Measurements from ENCODE around the gene E2F4. TPM values are rescaled to one million over a fixed set of nuclear protein-coding genes. Genes with fewer than 3 reads are reported as not detected.

E2F4 gene
- total and polyA plus RNA-seq, 3 experiments from 2014 or later: 86.0 to 139 (median 137) TPM

DNA sequence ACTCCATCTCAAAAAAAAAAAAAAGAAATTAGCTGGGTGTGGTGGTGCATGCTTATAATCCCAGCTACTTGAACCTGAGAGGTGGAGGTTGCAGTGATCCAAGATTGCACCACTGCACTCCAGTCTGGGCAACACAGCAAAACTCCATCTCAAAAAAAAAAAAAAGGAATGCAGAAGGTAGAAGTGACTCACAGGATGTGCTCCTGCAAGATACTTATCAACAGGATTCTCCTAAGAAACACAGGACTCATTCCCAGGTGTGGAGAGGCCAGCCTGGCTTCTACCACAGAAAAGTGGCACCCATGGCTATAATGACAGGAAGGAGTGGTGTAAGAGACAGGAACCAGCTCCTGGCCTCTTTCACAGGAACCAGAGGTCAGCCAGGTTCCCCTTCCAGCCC lies 20.8 kb downstream of the E2F4 start:
- Histone ChIP-seq H3K4me3 (ENCODE audit: low read length) (no peak overlapping the region), H3K9me3 (ENCODE audit: low read length) (no peaks in the 10 kb centered on the region), H3K27ac (ENCODE audit: low read depth, low read length) (no peak overlapping the region), H3K36me3 (ENCODE audit: insufficient read depth, low read length) (no peaks in the 10 kb centered on the region), H3K4me1 (ENCODE audit: insufficient read depth, low read length) (no peaks in the 10 kb centered on the region), H3K27me3 (ENCODE audit: insufficient read depth, low read length, poor library complexity, severe bottlenecking) (no peaks in the 10 kb centered on the region)
- Mint-ChIP-seq H3K27ac (no peak overlapping the region), H3K36me3 (peaks cover 0 to 5% (median 5%) of the 10 kb centered on the region in 3 donors), H3K4me3 (no peak overlapping the region), H3K4me1 (no peaks in the 10 kb centered on the region), H3K9me3 (no peaks in the 10 kb centered on the region), H3K27me3 (peaks cover 0 to 2% of the 10 kb centered on the region in 2 donors)
- CTCF ChIA-PET: no interaction called here
- no peak for DNase-seq
- POLR2A ChIA-PET: no interaction called here

DNA sequence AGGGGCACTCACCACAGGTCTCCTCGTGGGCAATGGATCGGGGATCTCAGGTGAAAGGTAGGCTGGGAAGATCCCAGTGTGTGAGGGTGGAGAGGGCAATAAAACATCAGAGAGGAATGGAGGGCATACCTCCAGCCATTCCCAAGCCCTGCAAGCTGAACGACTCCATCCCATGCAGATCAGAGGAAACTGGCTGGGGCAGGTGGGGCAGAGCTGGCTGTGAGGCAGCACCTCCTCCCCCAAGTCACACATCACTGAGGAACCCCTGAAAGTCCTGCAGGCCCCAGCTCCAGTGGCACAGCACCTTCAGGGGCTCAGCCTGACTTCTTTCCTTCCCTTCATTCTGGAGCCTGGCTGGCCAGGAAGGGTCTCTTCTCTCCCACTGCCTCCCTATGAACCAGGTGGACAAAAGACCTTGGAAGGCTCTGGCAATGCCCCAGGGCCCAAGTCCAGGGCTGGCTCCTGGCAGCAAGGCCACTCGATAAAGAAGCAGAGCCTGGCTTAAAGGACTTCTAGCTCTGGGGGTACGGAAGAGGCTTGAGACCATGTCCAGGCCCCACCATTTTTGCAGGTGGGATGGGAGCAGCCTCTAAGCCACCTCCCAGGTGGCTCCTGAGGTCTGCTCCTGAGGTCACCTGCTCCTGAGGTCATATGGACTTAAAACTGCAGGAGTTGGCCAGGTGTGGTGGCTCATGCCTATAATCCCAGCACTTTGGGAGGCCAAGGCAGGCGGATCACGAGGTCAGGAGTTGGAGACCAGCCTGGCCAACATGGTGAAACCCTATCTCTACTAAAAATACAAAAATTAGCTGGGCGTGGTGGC lies 21.5 kb downstream of the E2F4 start:
- no peak overlapping the region for H3K27ac ChIP-seq (ENCODE audit: low read depth, low read length)
- ChIA-PET CTCF (no interaction called here), POLR2A (no interaction called here)
- no peaks in the 10 kb centered on the region for H3K4me1 ChIP-seq (ENCODE audit: insufficient read depth, low read length)
- H3K9me3 ChIP-seq (ENCODE audit: low read length): no peaks in the 10 kb centered on the region
- H3K27me3 Mint-ChIP-seq: peaks cover 0 to 2% of the 10 kb centered on the region in 2 donors
- no peaks in the 10 kb centered on the region for H3K4me1 Mint-ChIP-seq
- no peaks in the 10 kb centered on the region for H3K27me3 ChIP-seq (ENCODE audit: insufficient read depth, low read length, poor library complexity, severe bottlenecking)
- peaks cover 0 to 7% (median 5%) of the 10 kb centered on the region in 3 donors for H3K36me3 Mint-ChIP-seq
- H3K27ac Mint-ChIP-seq: no peak overlapping the region
- no peak overlapping the region for H3K4me3 ChIP-seq (ENCODE audit: low read length)
- no peaks in the 10 kb centered on the region for H3K36me3 ChIP-seq (ENCODE audit: insufficient read depth, low read length)
- no peak overlapping the region for H3K4me3 Mint-ChIP-seq
- no peak for DNase-seq
- H3K9me3 Mint-ChIP-seq: no peaks in the 10 kb centered on the region

DNA sequence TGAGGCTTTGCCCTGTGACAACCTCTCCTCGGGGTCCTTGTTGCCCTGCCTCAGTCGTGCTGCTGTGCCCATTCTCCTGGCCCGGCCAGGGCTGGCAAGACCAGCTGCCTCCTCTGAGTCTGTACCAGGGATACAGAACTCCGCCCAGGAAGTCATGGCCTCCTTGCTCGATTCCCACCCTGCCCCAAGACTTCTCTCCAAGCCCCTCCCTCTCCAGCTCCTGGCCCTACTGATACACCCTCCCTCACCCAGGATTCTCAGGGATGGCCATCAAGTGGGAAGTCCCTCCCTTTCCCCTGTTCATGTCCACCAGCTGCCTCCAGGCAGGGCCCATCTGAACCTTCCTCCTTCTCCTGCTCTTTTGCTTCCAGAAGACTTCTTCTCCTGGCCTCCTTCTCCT lies 23.8 kb downstream of the E2F4 start:
- DNase-seq: no peak
- Histone ChIP-seq H3K36me3 (ENCODE audit: insufficient read depth, low read length) (no peaks in the 10 kb centered on the region), H3K27me3 (ENCODE audit: insufficient read depth, low read length, poor library complexity, severe bottlenecking) (no peaks in the 10 kb centered on the region), H3K4me3 (ENCODE audit: low read length) (no peak overlapping the region), H3K9me3 (ENCODE audit: low read length) (no peaks in the 10 kb centered on the region), H3K27ac (ENCODE audit: low read depth, low read length) (no peak overlapping the region), H3K4me1 (ENCODE audit: insufficient read depth, low read length) (no peaks in the 10 kb centered on the region)
- peaks cover 0 to 2% of the 10 kb centered on the region in 2 donors for H3K27me3 Mint-ChIP-seq
- no peaks in the 10 kb centered on the region for H3K4me1 Mint-ChIP-seq
- peaks cover 0 to 10% (median 7%) of the 10 kb centered on the region in 3 donors for H3K36me3 Mint-ChIP-seq
- peak overlapping the region in 1 of 8 donors; percentile 38 for H3K27ac Mint-ChIP-seq
- no peak overlapping the region for H3K4me3 Mint-ChIP-seq
- CTCF ChIA-PET: no interaction called here
- POLR2A ChIA-PET: no interaction called here
- H3K9me3 Mint-ChIP-seq: no peaks in the 10 kb centered on the region

DNA sequence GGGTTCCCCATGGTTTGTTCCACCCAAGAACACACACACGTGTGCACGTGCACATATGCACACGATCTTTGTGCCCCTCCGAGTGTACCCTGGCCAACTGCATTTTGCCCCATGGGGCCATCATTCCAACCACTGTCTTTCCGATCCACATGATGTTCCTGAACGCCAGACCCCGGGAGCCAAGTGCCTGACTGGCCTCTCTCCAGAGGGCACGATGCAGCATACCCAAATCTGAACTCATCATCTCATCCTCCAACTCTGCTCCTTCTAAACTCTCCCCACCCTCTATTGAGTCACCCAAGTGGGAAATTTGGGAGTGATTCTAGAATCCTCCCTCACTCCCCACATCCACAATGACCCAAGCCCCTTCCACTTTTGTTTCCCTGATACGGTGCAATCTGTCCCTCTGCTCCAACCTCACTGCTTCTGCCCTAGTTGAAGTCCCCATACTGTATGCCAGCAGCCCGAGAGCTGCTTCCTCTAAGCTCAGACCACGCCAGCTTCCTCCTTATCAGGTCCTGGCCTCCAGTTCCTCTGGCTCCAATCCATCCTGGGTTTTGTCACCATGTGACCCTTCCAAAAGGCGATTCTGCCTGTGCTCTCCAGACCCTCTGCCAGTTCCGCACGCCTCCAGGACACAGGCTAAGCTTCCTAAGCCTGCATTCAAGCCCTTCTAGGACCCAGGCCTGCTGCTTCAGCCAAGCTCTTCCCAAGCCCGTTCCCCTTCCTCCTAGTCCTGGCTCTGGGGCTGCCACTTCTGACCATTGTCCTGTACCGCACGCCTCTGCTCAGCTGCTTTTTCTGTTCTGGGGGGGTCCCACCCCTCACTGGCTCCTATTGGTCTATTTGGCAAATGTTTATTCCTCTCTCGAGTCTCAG lies 24.9 kb downstream of the E2F4 start:
- H3K4me3 Mint-ChIP-seq: peak overlapping the region in 1 of 7 donors; percentile 37
- Histone ChIP-seq H3K36me3 (ENCODE audit: insufficient read depth, low read length) (no peaks in the 10 kb centered on the region), H3K27ac (ENCODE audit: low read depth, low read length) (no peak overlapping the region), H3K4me1 (ENCODE audit: insufficient read depth, low read length) (no peaks in the 10 kb centered on the region), H3K27me3 (ENCODE audit: insufficient read depth, low read length, poor library complexity, severe bottlenecking) (no peaks in the 10 kb centered on the region), H3K4me3 (ENCODE audit: low read length) (no peak overlapping the region), H3K9me3 (ENCODE audit: low read length) (no peaks in the 10 kb centered on the region)
- H3K4me1 Mint-ChIP-seq: no peaks in the 10 kb centered on the region
- ChIA-PET CTCF (interaction anchor here (1.2 to 1.7 kb wide), 2 partner anchors 8 to 10 kb away, joined by 3 to 5 read pairs; partner anchors contain the start of gene TMEM208), POLR2A (interaction anchor here (0.7 kb wide), 1 partner anchor 187 kb away, joined by 3 read pairs; no protein-coding TSS in a partner anchor)
- no peaks in the 10 kb centered on the region for H3K27me3 Mint-ChIP-seq
- H3K27ac Mint-ChIP-seq: peak overlapping the region in 2 of 8 donors; percentile 25 to 51
- DNase-seq: no peak
- H3K9me3 Mint-ChIP-seq: no peaks in the 10 kb centered on the region
- peaks cover 0 to 10% (median 9%) of the 10 kb centered on the region in 3 donors for H3K36me3 Mint-ChIP-seq

DNA sequence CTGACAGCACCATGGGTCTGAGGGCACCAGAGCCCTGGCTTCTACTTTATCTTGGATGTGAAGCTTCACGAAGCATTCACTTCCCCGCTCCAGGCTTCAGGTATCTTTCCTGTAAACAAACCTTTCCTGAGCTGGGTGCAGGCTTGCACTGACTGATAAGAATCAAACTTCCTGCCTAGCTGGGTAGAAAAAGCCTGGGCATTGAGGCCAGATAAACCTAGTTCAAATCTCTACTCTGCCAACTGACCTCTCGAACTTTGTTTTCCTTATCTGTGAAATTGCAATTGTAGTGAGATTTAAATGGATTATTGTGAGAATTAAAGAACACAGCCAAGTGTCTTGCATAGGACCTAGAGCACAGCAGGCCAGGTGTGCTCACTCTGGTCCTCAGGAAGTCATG lies 32.0 kb downstream of the E2F4 start:
- peaks cover 39 to 56% (median 50%) of the 10 kb centered on the region in 3 donors for H3K4me1 Mint-ChIP-seq
- peaks cover 15% of the 10 kb centered on the region for H3K36me3 ChIP-seq (ENCODE audit: insufficient read depth, low read length)
- no peak overlapping the region for H3K27ac ChIP-seq (ENCODE audit: low read depth, low read length)
- H3K27me3 Mint-ChIP-seq: peaks cover 0 to 2% of the 10 kb centered on the region in 2 donors
- ChIA-PET POLR2A (no interaction called here), CTCF (interaction anchor here (1.0 kb wide), 1 partner anchor 55 kb away, joined by 3 read pairs; no protein-coding TSS in a partner anchor)
- H3K27ac Mint-ChIP-seq: peak overlapping the region in 4 of 8 donors; percentile 8 to 93 (median 40)
- DNase-seq: no peak
- no peaks in the 10 kb centered on the region for H3K9me3 ChIP-seq (ENCODE audit: low read length)
- peaks cover 42% of the 10 kb centered on the region for H3K4me1 ChIP-seq (ENCODE audit: insufficient read depth, low read length)
- no peaks in the 10 kb centered on the region for H3K9me3 Mint-ChIP-seq
- peaks cover 0 to 25% (median 11%) of the 10 kb centered on the region in 3 donors for H3K36me3 Mint-ChIP-seq
- H3K4me3 Mint-ChIP-seq: peak overlapping the region in 1 of 7 donors; percentile 62
- H3K27me3 ChIP-seq (ENCODE audit: insufficient read depth, low read length, poor library complexity, severe bottlenecking): no peaks in the 10 kb centered on the region
- H3K4me3 ChIP-seq (ENCODE audit: low read length): no peak overlapping the region

DNA sequence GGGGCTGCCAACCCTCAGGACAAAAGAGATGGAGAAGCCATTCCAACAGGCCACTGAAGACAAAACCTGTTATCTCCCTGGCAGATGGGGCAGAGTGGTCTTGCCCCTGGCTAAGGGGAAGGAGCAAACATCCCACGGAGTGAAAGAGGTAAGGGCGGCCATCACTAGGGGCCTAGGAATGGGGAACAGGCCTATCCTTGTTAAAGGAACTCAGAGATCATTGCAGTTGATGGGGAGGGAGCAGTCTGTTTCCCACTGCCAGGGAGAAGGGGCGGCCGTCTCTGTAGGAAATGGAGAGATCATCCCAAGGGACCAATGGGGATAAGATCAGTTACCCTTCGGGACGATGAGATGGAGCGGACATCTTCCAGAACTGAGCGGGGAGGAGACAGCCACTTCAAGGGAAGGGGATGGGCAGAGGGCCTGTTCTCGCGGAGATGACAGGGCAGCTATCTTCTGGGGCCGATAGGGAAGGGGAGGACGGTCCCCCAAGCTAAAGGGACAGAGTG lies 34.4 kb downstream of the E2F4 start:
- Mint-ChIP-seq H3K4me3 (peak overlapping the region; percentile 98 to 100 (median 99)), H3K27ac (peak overlapping the region; percentile 93 to 99 (median 98)), H3K9me3 (no peaks in the 10 kb centered on the region), H3K36me3 (peaks cover 0 to 47% (median 8%) of the 10 kb centered on the region in 3 donors), H3K4me1 (peaks cover 39 to 60% (median 50%) of the 10 kb centered on the region in 3 donors), H3K27me3 (peaks cover 0 to 2% of the 10 kb centered on the region in 2 donors)
- Histone ChIP-seq H3K9me3 (ENCODE audit: low read length) (no peaks in the 10 kb centered on the region), H3K27me3 (ENCODE audit: insufficient read depth, low read length, poor library complexity, severe bottlenecking) (no peaks in the 10 kb centered on the region), H3K36me3 (ENCODE audit: insufficient read depth, low read length) (peaks cover 24% of the 10 kb centered on the region), H3K4me1 (ENCODE audit: insufficient read depth, low read length) (peaks cover 42% of the 10 kb centered on the region), H3K4me3 (ENCODE audit: low read length) (peak overlapping the region; percentile 99), H3K27ac (ENCODE audit: low read depth, low read length) (peak overlapping the region; percentile 94)
- no peak for DNase-seq
- ChIA-PET POLR2A (interaction anchor here (0.9 to 3.1 kb wide), 5 partner anchors 11 to 198 kb away, joined by 3 to 15 read pairs (median 7); partner anchors contain the start of genes FHOD1 and SLC9A5), CTCF (interaction anchor here (1.0 to 2.4 kb wide), 10 partner anchors 9 to 708 kb away, joined by 3 to 12 read pairs (median 4); partner anchors contain the start of gene FHOD1)

DNA sequence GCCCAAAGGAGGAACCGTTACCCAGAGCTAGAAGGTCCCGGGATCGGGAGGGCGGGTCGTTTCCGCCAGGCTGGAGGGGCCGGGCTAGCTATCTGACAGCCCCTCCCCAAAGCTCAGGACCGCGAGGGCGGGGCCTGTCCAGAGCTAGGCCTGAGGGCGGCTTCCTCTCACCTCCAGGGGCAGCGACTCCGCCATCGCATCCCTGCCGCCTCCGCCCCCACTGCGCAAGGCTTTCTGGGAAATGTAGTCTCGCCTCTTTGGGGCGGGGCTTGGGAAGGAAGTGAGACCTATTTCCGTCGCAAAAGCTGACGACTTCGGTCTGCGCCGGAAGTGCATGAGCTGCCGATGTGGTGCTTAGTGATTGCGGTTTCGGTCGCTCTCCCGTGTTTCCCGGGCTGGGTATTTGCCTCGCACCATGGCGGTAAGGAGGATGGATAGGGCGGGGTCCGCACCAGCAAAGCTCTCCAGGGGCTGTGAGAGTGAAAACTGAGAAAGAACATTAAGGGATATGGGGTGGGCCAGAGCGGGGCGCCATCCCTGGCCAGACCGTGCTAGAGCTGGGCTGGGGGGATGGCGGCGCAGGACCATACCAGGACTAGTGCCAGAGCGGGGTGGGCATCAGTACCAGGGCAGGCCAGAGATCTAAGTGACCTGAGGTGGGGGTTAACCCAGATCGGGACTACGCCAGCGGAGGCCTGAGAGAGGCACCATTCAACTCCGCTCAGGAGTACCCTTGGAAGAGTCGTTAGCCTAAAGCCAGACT lies 35.0 kb downstream of the E2F4 start, which contains the start of gene TMEM208:
TSS of gene TMEM208 (plus strand) at position 327 of the 763 bp plus-strand sequence. CDS start at position 416, 89 bp downstream.
- peaks cover 0 to 53% (median 8%) of the 10 kb centered on the region in 3 donors for H3K36me3 Mint-ChIP-seq
- ChIA-PET POLR2A (interaction anchor here (0.9 to 3.1 kb wide), 5 partner anchors 11 to 199 kb away, joined by 3 to 15 read pairs (median 7); partner anchors contain the start of genes FHOD1 and SLC9A5), CTCF (interaction anchor here (1.0 to 2.4 kb wide), 12 partner anchors 10 to 707 kb away, joined by 3 to 12 read pairs (median 4); partner anchors contain the start of gene FHOD1)
- no peaks in the 10 kb centered on the region for H3K9me3 Mint-ChIP-seq
- H3K27me3 Mint-ChIP-seq: peaks cover 0 to 2% of the 10 kb centered on the region in 2 donors
- H3K27ac Mint-ChIP-seq: peak within 1 kb of the TSS; percentile 93 to 99 (median 98)
- H3K36me3 ChIP-seq (ENCODE audit: insufficient read depth, low read length): peaks cover 29% of the 10 kb centered on the region
- peaks cover 42% of the 10 kb centered on the region for H3K4me1 ChIP-seq (ENCODE audit: insufficient read depth, low read length)
- H3K9me3 ChIP-seq (ENCODE audit: low read length): no peaks in the 10 kb centered on the region
- DNase-seq: peak; percentile 94 to 98 (median 96)
- peaks cover 39 to 60% (median 50%) of the 10 kb centered on the region in 3 donors for H3K4me1 Mint-ChIP-seq
- no peaks in the 10 kb centered on the region for H3K27me3 ChIP-seq (ENCODE audit: insufficient read depth, low read length, poor library complexity, severe bottlenecking)
- H3K4me3 ChIP-seq (ENCODE audit: low read length): peak within 1 kb of the TSS; percentile 99
- peak within 1 kb of the TSS; percentile 94 for H3K27ac ChIP-seq (ENCODE audit: low read depth, low read length)
- H3K4me3 Mint-ChIP-seq: peak within 1 kb of the TSS; percentile 98 to 100 (median 99)

Measured in CD8-positive, alpha-beta memory T cell (primary cell).